Right atrium auricular region (tissue), 2 donors: ENCODE results near the gene SREBF1. TPM values are rescaled to one million over a fixed set of nuclear protein-coding genes. Genes with fewer than 3 reads are reported as not detected.
A peak's percentile ranks its signal among the peaks of the same experiment; 100 is the strongest.

Source experiments
- DNase-seq: peaks from one replicate; pipeline ENCODE4 v3.0.0-alpha.2; 2019; ENCODE audit warnings: low spot score
- H3K27ac ChIP-seq, 2 donors: fragments of 200-600 bp; sonication (generic); 1 replicate in 1 of 2; 2 replicates in 1 of 2; pipeline ENCODE4 v1.5.1; 2016 to 2019
- H3K27me3 ChIP-seq, 2 donors: fragments of 200-600 bp; sonication (generic); one replicate each; pipeline versions ENCODE4 v1.5.1 to v1.6.0; 2017 to 2019
- H3K36me3 ChIP-seq: fragments of 200-600 bp; sonication (generic); one replicate; pipeline ENCODE4 v1.5.1; 2016
- H3K4me1 ChIP-seq, 2 donors: fragments of 200-600 bp; sonication (generic); one replicate each; pipeline versions ENCODE4 v1.5.1 to v1.6.0; 2017 to 2019
- H3K4me3 ChIP-seq, 2 donors: fragments of 200-600 bp; sonication (generic); 1 replicate in 1 of 2; 2 replicates in 1 of 2; pipeline ENCODE4 v1.5.1; 2017 to 2019; ENCODE audit warnings: mild to moderate bottlenecking in 1 of 2, moderate library complexity in 1 of 2
- H3K9me3 ChIP-seq, 2 donors: fragments of 200-600 bp; sonication (generic); one replicate each; pipeline ENCODE4 v1.5.1; 2019
- total RNA-seq, 2 donors: library from RNA; depleted of rRNA; stranded (reverse); fragments of >200 nt; gene quantifications; one replicate each; pipeline ENCODE4 v1.1.0, GENCODE V29; 2016
- TF ChIP-seq, protein P1 (sequence below), 2 donors: fragments of 200-600 bp; sonication (generic); IDR thresholded peaks; one replicate each; pipeline ENCODE4 v1.5.1; 2019; ENCODE audit warnings: antibody characterized with exemption in 2 of 2

SREBF1 gene
- total RNA-seq, 2 donors from 2014 or later, result 17.0 to 29.8 TPM

DNA sequence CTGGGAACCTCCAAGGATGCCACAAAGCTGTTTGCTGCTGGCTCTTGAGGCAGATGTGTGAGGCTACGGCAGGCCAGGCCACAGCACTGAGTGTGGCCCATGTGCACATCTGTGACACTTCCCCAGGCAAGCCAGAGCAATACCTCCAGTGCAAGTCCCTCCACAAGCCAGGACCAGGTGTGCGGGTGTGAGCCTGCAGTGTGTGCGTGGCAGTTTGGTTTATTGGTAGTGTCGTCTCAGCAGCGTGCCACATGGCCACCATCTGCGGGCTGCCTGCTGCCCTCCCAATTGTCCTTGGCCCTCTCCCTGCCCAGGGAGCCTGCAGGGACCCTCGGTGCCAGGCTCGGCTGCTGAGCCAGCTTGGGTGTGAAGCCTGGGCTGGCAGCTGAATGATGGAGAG is 9.9 kb upstream of the SREBF1 start:
- no peak overlapping the region for H3K4me3 ChIP-seq
- H3K9me3 ChIP-seq, result no peaks in the 10 kb centered on the region
- peaks cover 17% of the 10 kb centered on the region for H3K36me3 ChIP-seq
- no peak for DNase-seq
- H3K27me3 ChIP-seq, result no peaks in the 10 kb centered on the region
- peak overlapping the region in 1 of 2 donors; percentile 19 for H3K27ac ChIP-seq
- peaks cover 0 to 55% of the 10 kb centered on the region in 2 donors for H3K4me1 ChIP-seq
- TF ChIP-seq, protein P1, sequence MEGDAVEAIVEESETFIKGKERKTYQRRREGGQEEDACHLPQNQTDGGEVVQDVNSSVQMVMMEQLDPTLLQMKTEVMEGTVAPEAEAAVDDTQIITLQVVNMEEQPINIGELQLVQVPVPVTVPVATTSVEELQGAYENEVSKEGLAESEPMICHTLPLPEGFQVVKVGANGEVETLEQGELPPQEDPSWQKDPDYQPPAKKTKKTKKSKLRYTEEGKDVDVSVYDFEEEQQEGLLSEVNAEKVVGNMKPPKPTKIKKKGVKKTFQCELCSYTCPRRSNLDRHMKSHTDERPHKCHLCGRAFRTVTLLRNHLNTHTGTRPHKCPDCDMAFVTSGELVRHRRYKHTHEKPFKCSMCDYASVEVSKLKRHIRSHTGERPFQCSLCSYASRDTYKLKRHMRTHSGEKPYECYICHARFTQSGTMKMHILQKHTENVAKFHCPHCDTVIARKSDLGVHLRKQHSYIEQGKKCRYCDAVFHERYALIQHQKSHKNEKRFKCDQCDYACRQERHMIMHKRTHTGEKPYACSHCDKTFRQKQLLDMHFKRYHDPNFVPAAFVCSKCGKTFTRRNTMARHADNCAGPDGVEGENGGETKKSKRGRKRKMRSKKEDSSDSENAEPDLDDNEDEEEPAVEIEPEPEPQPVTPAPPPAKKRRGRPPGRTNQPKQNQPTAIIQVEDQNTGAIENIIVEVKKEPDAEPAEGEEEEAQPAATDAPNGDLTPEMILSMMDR (IDR thresholded peaks at IDR 0.05), result no peak

DNA sequence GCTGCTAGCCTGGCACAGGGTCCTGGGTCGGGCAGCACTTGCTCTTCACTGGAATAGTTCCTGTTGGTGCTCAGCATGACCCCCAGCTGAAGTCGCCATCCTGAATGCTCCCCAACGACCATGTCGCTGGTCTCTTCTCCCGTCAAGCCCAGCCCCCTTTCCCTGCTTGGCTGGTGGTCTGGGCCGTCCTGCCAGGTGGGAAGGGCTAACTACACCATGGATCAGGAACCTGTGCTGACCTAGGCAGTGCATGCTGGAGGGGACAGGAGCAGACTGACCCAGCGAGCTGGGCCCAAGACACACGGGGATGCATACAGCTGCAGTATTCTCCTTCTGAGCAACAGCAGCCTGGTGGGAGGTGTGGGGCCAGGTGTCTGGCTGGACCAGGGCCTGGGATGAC is 9.2 kb upstream of the SREBF1 start:
- DNase-seq, result no peak
- TF ChIP-seq, protein P1 (IDR thresholded peaks at IDR 0.05), result no peak
- Histone ChIP-seq H3K4me1 (peaks cover 0 to 55% of the 10 kb centered on the region in 2 donors), H3K9me3 (no peaks in the 10 kb centered on the region), H3K4me3 (no peak overlapping the region), H3K36me3 (peaks cover 17% of the 10 kb centered on the region), H3K27me3 (no peaks in the 10 kb centered on the region), H3K27ac (no peak overlapping the region)

DNA sequence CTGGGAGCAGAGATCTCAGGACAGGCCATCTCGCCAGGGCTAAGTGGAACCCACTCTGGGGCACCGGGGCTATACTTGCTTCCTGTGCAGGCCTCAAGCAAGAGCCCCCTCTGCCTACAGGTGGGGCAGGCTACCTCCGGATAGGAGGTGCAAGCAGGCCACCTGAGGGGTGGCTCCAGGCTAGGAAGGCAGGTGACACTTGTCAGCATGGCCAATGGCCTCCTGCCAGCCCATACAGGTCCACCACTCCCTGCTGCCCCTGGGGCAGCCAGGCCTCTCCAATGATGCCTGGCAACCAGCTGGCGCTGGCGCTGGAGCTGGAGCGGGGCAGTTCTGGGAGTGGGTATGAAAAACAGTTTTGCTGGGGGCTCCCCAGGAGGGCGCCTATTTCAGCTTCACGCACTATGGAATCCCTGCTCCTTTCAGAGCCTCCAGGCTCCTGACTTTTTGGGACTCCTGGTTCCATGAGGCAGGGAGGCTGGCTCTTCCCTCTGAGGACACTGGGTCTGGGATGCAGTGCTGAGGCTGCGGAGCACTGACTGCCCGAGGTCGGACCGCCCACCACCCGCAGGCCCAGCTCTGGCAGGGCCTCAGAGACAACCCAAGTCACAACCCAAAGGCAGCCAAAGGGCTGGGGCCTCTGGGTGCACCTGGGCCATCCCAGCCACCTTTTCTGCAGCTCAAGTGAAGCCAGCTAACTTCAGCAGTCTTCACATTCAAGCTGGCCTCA is 8.4 kb upstream of the SREBF1 start:
- TF ChIP-seq, protein P1 (IDR thresholded peaks at IDR 0.05), result no peak
- no peak overlapping the region for H3K4me3 ChIP-seq
- H3K4me1 ChIP-seq, result peaks cover 0 to 55% of the 10 kb centered on the region in 2 donors
- peaks cover 17% of the 10 kb centered on the region for H3K36me3 ChIP-seq
- no peak overlapping the region for H3K27ac ChIP-seq
- no peak for DNase-seq
- no peaks in the 10 kb centered on the region for H3K9me3 ChIP-seq
- no peaks in the 10 kb centered on the region for H3K27me3 ChIP-seq

DNA sequence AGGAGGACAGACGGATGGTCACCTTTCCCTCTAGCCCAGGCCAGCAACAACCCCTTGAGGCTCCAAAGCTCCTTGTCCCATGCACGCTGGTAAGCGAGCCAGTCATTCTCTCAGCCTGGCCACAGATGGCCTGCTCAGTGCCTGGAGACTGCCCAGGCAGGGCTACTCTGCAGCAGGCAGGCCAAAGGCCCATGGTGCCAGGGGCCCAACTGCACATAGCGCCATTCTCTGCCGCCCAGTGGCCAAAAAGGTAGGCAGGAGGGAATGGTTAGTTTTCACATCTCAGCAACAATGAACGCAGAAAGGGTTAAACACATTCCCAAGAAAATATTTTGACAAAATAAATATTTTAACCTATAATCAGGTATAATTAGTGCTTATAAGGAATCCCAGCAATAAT is 7.7 kb upstream of the SREBF1 start:
- DNase-seq, result no peak
- TF ChIP-seq, protein P1 (IDR thresholded peaks at IDR 0.05), result no peak
- peaks cover 17% of the 10 kb centered on the region for H3K36me3 ChIP-seq
- no peak overlapping the region for H3K27ac ChIP-seq
- H3K27me3 ChIP-seq, result no peaks in the 10 kb centered on the region
- H3K4me3 ChIP-seq, result no peak overlapping the region
- no peaks in the 10 kb centered on the region for H3K9me3 ChIP-seq
- peaks cover 0 to 53% of the 10 kb centered on the region in 2 donors for H3K4me1 ChIP-seq

DNA sequence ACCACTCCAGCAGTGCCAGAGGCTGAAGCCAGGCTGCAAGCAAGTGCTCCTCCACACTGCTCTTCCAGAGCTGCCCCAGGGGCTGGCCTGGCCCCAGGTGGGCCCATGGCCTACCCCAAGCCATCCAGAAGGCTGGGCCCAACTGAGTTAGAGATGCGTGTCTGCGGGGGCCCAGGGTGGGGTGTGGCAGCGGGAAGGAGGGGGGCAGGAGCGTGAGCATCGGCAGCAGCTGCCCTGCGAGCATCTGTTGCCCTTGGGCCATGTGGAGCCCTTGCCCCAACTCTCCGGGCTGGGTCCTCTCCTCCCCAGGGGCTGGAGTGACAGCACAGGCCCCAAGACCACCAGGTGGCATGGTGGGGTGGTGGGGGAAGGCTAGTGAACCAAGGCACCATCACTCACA is 7.3 kb upstream of the SREBF1 start:
- Histone ChIP-seq H3K9me3 (no peaks in the 10 kb centered on the region), H3K27me3 (no peaks in the 10 kb centered on the region), H3K36me3 (peaks cover 17% of the 10 kb centered on the region), H3K4me1 (peaks cover 0 to 53% of the 10 kb centered on the region in 2 donors), H3K4me3 (no peak overlapping the region), H3K27ac (no peak overlapping the region)
- no peak for DNase-seq
- TF ChIP-seq, protein P1 (IDR thresholded peaks at IDR 0.05), result no peak

DNA sequence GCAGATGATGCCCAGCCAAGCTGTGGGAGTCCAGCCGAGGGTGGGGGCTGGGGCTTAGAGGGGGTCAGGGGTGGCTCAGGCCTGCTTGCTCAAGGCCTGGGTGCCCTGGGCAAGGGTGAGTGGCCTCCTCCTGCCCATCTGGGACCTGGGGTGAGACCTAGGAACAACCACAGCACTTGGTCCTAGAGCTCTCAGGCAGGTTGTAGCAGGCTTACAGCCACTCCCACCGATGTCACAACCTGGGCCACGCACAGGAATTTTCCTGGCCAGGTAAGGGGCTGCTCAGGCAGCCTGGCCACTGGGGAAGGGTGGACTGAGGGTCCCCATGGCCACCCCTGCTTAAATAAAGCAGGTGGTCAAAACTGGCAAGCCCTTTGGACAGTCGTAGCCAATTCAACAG is 6.3 kb upstream of the SREBF1 start:
- DNase-seq, result no peak
- H3K4me1 ChIP-seq, result peaks cover 0 to 53% of the 10 kb centered on the region in 2 donors

More for the DNA sequence above, 6.3 kb upstream of the SREBF1 start:
- H3K9me3 ChIP-seq, result no peaks in the 10 kb centered on the region
- no peak overlapping the region for H3K4me3 ChIP-seq
- H3K27ac ChIP-seq, result peak overlapping the region; percentile 42 to 100
- no peaks in the 10 kb centered on the region for H3K27me3 ChIP-seq
- peaks cover 17% of the 10 kb centered on the region for H3K36me3 ChIP-seq
- TF ChIP-seq, protein P1 (IDR thresholded peaks at IDR 0.05), result no peak
